Transverse colon (tissue), 4 donors: ENCODE data around the gene HYAL2. TPM values are rescaled to one million over a fixed set of nuclear protein-coding genes. Genes with fewer than 3 reads are reported as not detected.
"Not testable (repeated sequence)": the region's sequence is repeated elsewhere in the genome, so short reads cannot be mapped to it uniquely, and the experiment has no call there.

ENCODE experiments used
- DNase-seq: peaks from one replicate; pipeline ENCODE4 v3.0.0-alpha.2; 2019
- H3K27ac ChIP-seq, 4 donors: fragments of 200-600 bp; sonication (generic); 2 replicates each; pipeline ENCODE4 v1.5.1; 2016 to 2018; ENCODE audit warnings: inconsistent platforms in 4 of 4
- H3K27me3 ChIP-seq: fragments of 200-600 bp; sonication (generic); 2 replicates; pipeline ENCODE4 v1.5.1; 2017; ENCODE audit warnings: inconsistent platforms
- H3K36me3 ChIP-seq, 4 donors: fragments of 200-600 bp; sonication (generic); 2 replicates each; pipeline ENCODE4 v1.5.1; 2017 to 2019; ENCODE audit warnings: inconsistent platforms in 4 of 4
- H3K4me1 ChIP-seq, 4 donors: fragments of 200-600 bp; sonication (generic); 2 replicates each; pipeline ENCODE4 v1.5.1; 2017 to 2020; ENCODE audit warnings: inconsistent platforms in 4 of 4
- H3K4me3 ChIP-seq, 4 donors: fragments of 200-600 bp; sonication (generic); 1 replicate in 1 of 4; 2 replicates in 3 of 4; pipeline versions ENCODE4 v1.5.1 to v1.6.1; 2017 to 2019; ENCODE audit warnings: inconsistent platforms in 4 of 4
- H3K9me3 ChIP-seq, 2 donors: fragments of 200-600 bp; sonication (generic); 2 replicates each; pipeline ENCODE4 v1.5.1; 2017 to 2019; ENCODE audit warnings: inconsistent platforms in 2 of 2
- CTCF ChIP-seq, 5 experiments: fragments of 200-600 bp in 3 of 5; fragments of 450-650 bp in 2 of 5; sonication (generic) in 3 of 5; IDR thresholded peaks; 1 replicate in 2 of 5; 2 replicates in 3 of 5; pipeline ENCODE4 v1.5.1; 2016 to 2017; ENCODE audit warnings: antibody characterized with exemption in 5 of 5, inconsistent platforms in 3 of 5, mild to moderate bottlenecking in 2 of 5, moderate library complexity in 1 of 5
- EP300 ChIP-seq: sonication (generic); formaldehyde crosslinking; IDR thresholded peaks from one replicate; pipeline ENCODE4 v1.6.1; 2017; ENCODE audit warnings: antibody characterized with exemption, low read depth
- POLR2A ChIP-seq: fragments of 450-650 bp; IDR thresholded peaks from one replicate; pipeline ENCODE4 v1.6.1; 2016; ENCODE audit warnings: antibody characterized with exemption, mild to moderate bottlenecking, moderate library complexity
- POLR2AphosphoS5 ChIP-seq, 3 donors: sonication (generic); formaldehyde crosslinking; IDR thresholded peaks; one replicate each; pipeline ENCODE4 v1.6.1; 2016; ENCODE audit warnings: antibody characterized with exemption in 3 of 3
- WGBS, 2 donors: methylation state at CpG; one replicate each; pipeline ENCODE4 v1.1.5; 2018; ENCODE audit warnings: low coverage in 1 of 2; 5-methylcytosine and 5-hydroxymethylcytosine counted together
- in situ Hi-C, 4 donors: fragments of 200-750 bp; cut with MboI; loops; one replicate each; pipeline versions ENCODE4 v1.15.0 to v1.15.1; 2017; ENCODE audit warnings: low sequenced_read_pairs in 3 of 4, low pct_ligation_motif_present in 1 of 4, low pct_unique_long_range_greater_than_20kb in 1 of 4
- intact Hi-C: fragments of 100-400 bp; cut with DNase I; formaldehyde crosslinking; loops from one replicate; pipeline ENCODE4 v1.15.1; 2023; ENCODE audit warnings: low total_unique reads
- total RNA-seq, 4 donors: library from RNA; depleted of rRNA; stranded (reverse); fragments of >200 nt; gene quantifications; one replicate each; pipeline ENCODE4 v1.1.0, GENCODE V29; 2016

The HYAL2 gene
- total RNA-seq, 4 donors from 2014 or later, result 18.7 to 51.1 (median 32.0) TPM

- H3K9me3 ChIP-seq, result no peaks in the 10 kb centered on the region
- H3K4me1 ChIP-seq, result peaks cover 25 to 37% (median 37%) of the 10 kb centered on the region in 4 donors
- in situ Hi-C loops, result no loop called here
- intact Hi-C loops, result no loop called here
- H3K4me3 ChIP-seq, result no peak overlapping the region
- H3K36me3 ChIP-seq, result no peaks in the 10 kb centered on the region
- TF ChIP-seq POLR2A, result no peak
- TF ChIP-seq EP300, result no peak
- no peak for TF ChIP-seq POLR2AphosphoS5 (IDR thresholded peaks at IDR 0.05)
- no peak for TF ChIP-seq CTCF (IDR thresholded peaks at IDR 0.05)
- 100% methylated on average over 4 of the region's 4 CpGs; no CpG with 5 or more reads in 1 of the 2 donors for WGBS, 2 donors
- H3K27me3 ChIP-seq, result no peaks in the 10 kb centered on the region
- no peak for DNase-seq
- H3K27ac ChIP-seq, result no peak overlapping the region
Measured at GRCh38 chr3:50314816-50315215, 7.7 kb downstream of the HYAL2 start.

GRCh38 chr3:50314342-50314741 lies 8.2 kb downstream of the HYAL2 start:
- DNase-seq, result no peak
- H3K36me3 ChIP-seq, result no peaks in the 10 kb centered on the region
- H3K27ac ChIP-seq, result no peak overlapping the region
- TF ChIP-seq POLR2A (no peak), EP300 (no peak), POLR2AphosphoS5 (IDR thresholded peaks at IDR 0.05) (no peak), CTCF (IDR thresholded peaks at IDR 0.05) (no peak)
- in situ Hi-C loops (no loop called here), intact Hi-C loops (no loop called here)
- peaks cover 24 to 33% (median 32%) of the 10 kb centered on the region in 4 donors for H3K4me1 ChIP-seq
- 73% methylated on average over 3 of the region's 3 CpGs; no CpG with 5 or more reads in 1 of the 2 donors for WGBS, 2 donors
- no peak overlapping the region for H3K4me3 ChIP-seq
- H3K9me3 ChIP-seq, result no peaks in the 10 kb centered on the region
- H3K27me3 ChIP-seq, result no peaks in the 10 kb centered on the region

- intact Hi-C loops, in situ Hi-C loops, H3K36me3 ChIP-seq, H3K27ac ChIP-seq, H3K9me3 ChIP-seq, H3K4me3 ChIP-seq, H3K27me3 ChIP-seq, DNase-seq: not testable (repeated sequence)
- peaks cover 9 to 11% (median 10%) of the 10 kb centered on the region in 4 donors for H3K4me1 ChIP-seq
- 92% methylated on average over 17 of the region's 32 CpGs; no CpG with 5 or more reads in 1 of the 2 donors for WGBS, 2 donors
Measured at GRCh38 chr3:50312041-50312440, 10.5 kb downstream of the HYAL2 start.

GRCh38 chr3:50304601-50305000 lies 17.9 kb downstream of the HYAL2 start:
- H3K4me3 ChIP-seq, result no peak overlapping the region
- intact Hi-C loops, result no loop called here
- no peaks in the 10 kb centered on the region for H3K36me3 ChIP-seq
- in situ Hi-C loops, result no loop called here
- peaks cover 7 to 24% (median 23%) of the 10 kb centered on the region in 4 donors for H3K4me1 ChIP-seq
- no peak for DNase-seq
- no peaks in the 10 kb centered on the region for H3K9me3 ChIP-seq
- H3K27me3 ChIP-seq, result no peaks in the 10 kb centered on the region
- TF ChIP-seq EP300 (no peak), POLR2AphosphoS5 (IDR thresholded peaks at IDR 0.05) (no peak), CTCF (IDR thresholded peaks at IDR 0.05) (no peak), POLR2A (no peak)
- H3K27ac ChIP-seq, result no peak overlapping the region
